ENCODE results near the gene SDK1. TPM values are rescaled to one million over a fixed set of nuclear protein-coding genes. Genes with fewer than 3 reads are reported as not detected.

Gene SDK1
- total RNA-seq, 6 experiments from 2014 or later = not detected

GRCh38 chr7:4209126-4209525 lies 908.1 kb downstream of the SDK1 start:
- Mint-ChIP-seq H3K9me3 (peaks cover 76% of the 10 kb centered on the region), H3K27me3 (ENCODE audit: insufficient read depth) (peaks cover 2% of the 10 kb centered on the region), H3K36me3 (ENCODE audit: low read depth) (peaks cover 24% of the 10 kb centered on the region), H3K4me1 (ENCODE audit: low read depth) (no peaks in the 10 kb centered on the region), H3K4me3 (no peak overlapping the region), H3K27ac (no peak overlapping the region)
- TF ChIP-seq, protein P1, sequence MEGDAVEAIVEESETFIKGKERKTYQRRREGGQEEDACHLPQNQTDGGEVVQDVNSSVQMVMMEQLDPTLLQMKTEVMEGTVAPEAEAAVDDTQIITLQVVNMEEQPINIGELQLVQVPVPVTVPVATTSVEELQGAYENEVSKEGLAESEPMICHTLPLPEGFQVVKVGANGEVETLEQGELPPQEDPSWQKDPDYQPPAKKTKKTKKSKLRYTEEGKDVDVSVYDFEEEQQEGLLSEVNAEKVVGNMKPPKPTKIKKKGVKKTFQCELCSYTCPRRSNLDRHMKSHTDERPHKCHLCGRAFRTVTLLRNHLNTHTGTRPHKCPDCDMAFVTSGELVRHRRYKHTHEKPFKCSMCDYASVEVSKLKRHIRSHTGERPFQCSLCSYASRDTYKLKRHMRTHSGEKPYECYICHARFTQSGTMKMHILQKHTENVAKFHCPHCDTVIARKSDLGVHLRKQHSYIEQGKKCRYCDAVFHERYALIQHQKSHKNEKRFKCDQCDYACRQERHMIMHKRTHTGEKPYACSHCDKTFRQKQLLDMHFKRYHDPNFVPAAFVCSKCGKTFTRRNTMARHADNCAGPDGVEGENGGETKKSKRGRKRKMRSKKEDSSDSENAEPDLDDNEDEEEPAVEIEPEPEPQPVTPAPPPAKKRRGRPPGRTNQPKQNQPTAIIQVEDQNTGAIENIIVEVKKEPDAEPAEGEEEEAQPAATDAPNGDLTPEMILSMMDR (IDR thresholded peaks at IDR 0.05) = no peak
- DNase-seq = no peak

DNA sequence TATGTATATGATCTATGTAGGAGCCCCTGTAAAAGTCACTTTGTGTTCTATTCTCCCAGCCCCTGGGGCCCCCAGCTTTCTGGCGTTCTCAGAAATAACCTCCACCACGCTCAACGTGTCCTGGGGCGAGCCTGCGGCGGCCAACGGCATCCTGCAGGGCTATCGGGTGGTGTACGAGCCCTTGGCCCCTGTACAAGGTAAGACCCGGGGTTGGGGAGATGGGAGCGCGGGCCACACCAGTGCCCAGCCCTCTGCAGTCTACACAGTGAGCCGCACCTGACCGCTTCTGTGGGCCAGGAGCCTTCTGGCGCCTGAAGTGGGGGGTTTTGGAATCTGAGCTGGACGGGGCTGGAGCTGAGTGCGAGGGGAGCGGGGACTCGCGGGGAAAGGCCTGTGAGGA lies 908.9 kb downstream of the SDK1 start:
- TF ChIP-seq, protein P1 (IDR thresholded peaks at IDR 0.05) = no peak
- Mint-ChIP-seq H3K4me1 (ENCODE audit: low read depth) (no peaks in the 10 kb centered on the region), H3K9me3 (peaks cover 68% of the 10 kb centered on the region), H3K27ac (no peak overlapping the region), H3K27me3 (ENCODE audit: insufficient read depth) (peaks cover 2% of the 10 kb centered on the region), H3K4me3 (no peak overlapping the region), H3K36me3 (ENCODE audit: low read depth) (peaks cover 24% of the 10 kb centered on the region)
- no peak for DNase-seq

GRCh38 chr7:4210821-4211220 lies 909.8 kb downstream of the SDK1 start:
- TF ChIP-seq, protein P1 (IDR thresholded peaks at IDR 0.05) = no peak
- no peak overlapping the region for H3K4me3 Mint-ChIP-seq
- H3K4me1 Mint-ChIP-seq (ENCODE audit: low read depth) = no peaks in the 10 kb centered on the region
- DNase-seq = no peak
- no peak overlapping the region for H3K27ac Mint-ChIP-seq
- peaks cover 61% of the 10 kb centered on the region for H3K9me3 Mint-ChIP-seq
- H3K27me3 Mint-ChIP-seq (ENCODE audit: insufficient read depth) = peaks cover 2% of the 10 kb centered on the region
- H3K36me3 Mint-ChIP-seq (ENCODE audit: low read depth) = peaks cover 24% of the 10 kb centered on the region

- no peak overlapping the region for H3K27ac Mint-ChIP-seq
- H3K27me3 Mint-ChIP-seq (ENCODE audit: insufficient read depth) = peaks cover 2% of the 10 kb centered on the region
- peaks cover 63% of the 10 kb centered on the region for H3K9me3 Mint-ChIP-seq
- H3K4me3 Mint-ChIP-seq = no peak overlapping the region
- DNase-seq = no peak
- peaks cover 24% of the 10 kb centered on the region for H3K36me3 Mint-ChIP-seq (ENCODE audit: low read depth)
- TF ChIP-seq, protein P1 (IDR thresholded peaks at IDR 0.05) = no peak
- H3K4me1 Mint-ChIP-seq (ENCODE audit: low read depth) = no peaks in the 10 kb centered on the region
These were observed 910.2 kb downstream of the SDK1 start for GRCh38 chr7:4211261-4211660.

DNA sequence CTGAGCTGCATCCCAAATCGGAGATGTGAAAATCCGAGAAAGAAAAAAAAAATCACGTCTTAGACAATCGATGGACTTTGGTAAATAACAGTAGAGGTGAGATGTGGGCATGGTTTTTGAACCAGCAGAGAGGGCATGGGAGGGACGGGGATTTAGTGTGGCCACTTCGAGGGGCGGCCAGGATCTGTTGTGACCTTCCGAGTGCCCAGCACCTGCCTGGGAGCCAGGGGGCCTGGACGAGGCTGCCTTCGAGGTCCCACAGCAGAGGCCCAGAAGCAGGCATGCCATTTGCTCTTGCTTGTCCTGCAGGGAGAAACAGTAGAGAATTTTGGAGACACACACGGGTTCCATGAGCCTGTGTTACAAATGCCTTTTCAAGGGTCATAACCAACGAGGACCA lies 911.3 kb downstream of the SDK1 start:
- Mint-ChIP-seq H3K9me3 (peaks cover 57% of the 10 kb centered on the region), H3K27me3 (ENCODE audit: insufficient read depth) (peaks cover 2% of the 10 kb centered on the region), H3K4me1 (ENCODE audit: low read depth) (no peaks in the 10 kb centered on the region), H3K4me3 (no peak overlapping the region), H3K27ac (no peak overlapping the region), H3K36me3 (ENCODE audit: low read depth) (peaks cover 20% of the 10 kb centered on the region)
- TF ChIP-seq, protein P1 (IDR thresholded peaks at IDR 0.05) = no peak
- DNase-seq = no peak
